Activated CD4-positive, alpha-beta T cell treated with anti-CD3 and anti-CD28 coated beads, Interleukin-2, amount 50 U/mL, for 24 hours (primary cell): Measurements from ENCODE around the gene ROR2.
"Not testable (repeated sequence)": the region's sequence is repeated elsewhere in the genome, so short reads cannot be mapped to it uniquely, and the experiment has no call there.

Source experiments
- DNase-seq, 2 donors: peaks; one replicate each; pipeline ENCODE4 v3.0.0-alpha.2; 2020; ENCODE audit warnings: low read depth in 1 of 2, low spot score in 1 of 2

Gene ROR2

DNA sequence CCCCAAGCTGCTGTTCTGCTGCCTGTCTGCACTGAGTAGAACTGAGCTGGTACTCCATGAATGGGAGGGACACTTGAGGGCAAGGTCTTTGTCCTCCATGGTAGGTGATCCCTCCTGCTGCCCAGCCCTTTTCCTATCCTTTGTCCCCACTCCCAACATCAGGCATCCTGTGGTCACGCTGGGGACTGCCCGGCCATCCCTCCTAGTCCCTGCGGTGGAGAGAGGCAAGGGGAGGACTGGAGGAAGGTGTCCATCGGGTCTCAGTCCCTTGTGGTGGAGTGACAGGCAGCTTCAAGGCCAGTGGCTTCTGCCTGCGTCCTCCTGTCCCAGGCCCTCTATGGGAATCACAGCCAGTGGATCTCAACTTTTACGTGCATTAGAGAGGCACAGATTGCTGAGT, 25.9 kb downstream of the ROR2 start:
- no peak for DNase-seq

DNA sequence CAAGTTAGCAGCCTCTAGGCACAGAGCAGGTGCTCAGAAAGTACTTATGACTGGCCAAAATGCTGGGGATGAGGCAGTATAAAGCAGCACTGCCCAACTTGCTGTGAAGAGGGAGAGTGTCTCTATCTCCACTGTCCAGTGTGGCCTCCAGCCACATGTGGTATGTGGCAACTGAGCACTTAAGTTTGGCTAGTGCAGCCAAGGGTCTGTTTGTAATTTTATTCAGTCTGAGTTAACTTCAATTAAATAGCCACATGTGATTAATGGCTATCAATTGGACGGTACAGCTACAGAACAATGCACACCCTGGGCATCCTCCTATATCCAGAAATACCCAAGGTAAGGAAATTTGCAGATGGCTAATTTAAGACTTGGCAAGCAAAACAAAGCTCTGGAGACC, 26.9 kb downstream of the ROR2 start:
- DNase-seq: no peak

GRCh38 chr9:91921371-91921770, 28.7 kb downstream of the ROR2 start:
- no peak for DNase-seq

GRCh38 chr9:91920630-91921350, 29.2 kb downstream of the ROR2 start:
- DNase-seq: no peak

- DNase-seq: no peak
Observed at GRCh38 chr9:91919621-91920020, 30.4 kb downstream of the ROR2 start.

- no peak for DNase-seq
Observed at GRCh38 chr9:91917436-91917835, 32.6 kb downstream of the ROR2 start.

DNA sequence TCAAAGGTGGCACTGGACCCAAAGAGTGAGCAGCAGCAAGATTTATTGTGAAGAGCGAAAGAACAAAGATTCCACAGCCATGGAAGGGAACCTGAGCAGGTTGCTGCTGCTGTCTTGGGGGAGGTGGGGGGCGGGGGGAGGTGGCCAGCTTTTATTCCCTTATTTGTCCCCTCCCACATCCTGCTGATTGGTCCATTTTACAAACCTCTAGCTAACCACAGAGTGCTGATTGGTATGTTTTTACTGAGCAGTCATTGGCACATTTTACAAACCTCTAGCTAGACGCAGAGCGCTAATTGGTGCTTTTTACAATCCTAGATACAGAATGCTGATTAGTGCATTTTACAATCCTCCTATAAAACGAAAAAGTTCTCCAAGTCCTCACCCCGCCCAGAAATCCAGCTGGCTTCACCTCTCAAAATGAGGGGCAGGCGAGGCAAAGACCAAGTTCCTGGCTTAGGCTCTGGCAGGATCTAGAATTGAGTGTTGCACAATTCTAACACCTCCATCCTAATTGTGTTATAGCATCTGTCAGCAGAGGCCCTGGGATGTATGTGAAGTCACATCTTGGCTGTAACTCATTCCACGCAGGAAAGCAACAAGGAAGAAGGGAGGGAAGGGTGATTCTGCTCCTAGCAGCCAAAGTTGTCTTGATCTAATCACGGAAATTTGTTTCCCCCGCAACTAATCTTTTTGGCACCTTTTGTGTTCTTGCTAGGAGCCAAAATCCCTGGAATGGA, 34.3 kb downstream of the ROR2 start:
- DNase-seq: no peak

GRCh38 chr9:91914937-91915336, 35.1 kb downstream of the ROR2 start:
- no peak for DNase-seq

DNA sequence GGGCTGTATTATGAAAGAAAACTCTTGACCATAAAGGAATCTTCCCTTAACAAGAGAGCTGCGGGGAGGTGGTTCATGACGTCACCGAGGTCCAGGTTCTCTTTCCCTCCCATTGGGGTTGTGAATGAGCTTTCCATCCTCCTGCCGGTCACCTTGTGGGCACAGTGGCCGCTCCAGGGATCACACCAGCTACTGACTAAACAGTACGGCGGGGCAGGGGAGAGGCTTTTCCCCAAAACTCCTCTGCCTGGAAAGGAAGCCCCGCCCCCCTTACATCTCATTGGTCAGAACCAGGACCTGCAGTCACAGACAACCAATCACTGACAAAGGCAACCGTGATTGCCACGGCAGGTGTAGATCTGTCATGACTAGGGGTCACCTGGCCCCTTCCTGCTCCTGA, 35.6 kb downstream of the ROR2 start:
- no peak for DNase-seq

DNA sequence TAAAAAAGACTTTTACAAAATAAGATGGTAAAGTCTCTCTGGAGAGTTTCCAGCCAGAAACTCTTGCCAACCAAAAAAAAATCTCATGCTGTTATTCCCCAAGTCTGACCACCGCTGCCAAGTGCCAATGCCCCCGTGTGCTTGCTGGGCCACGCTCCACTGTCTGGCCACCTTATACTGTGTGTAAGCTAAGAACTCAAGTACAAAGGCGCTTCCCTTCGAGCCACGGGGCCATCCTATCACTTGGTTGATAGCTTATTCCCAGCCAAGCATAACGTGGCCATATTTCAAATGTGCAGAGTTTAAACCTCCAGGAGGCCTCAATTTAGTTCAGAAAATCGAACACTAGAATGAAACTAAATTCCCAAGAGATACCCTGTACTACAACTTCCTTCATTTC, 36.0 kb downstream of the ROR2 start:
- no peak for DNase-seq

DNA sequence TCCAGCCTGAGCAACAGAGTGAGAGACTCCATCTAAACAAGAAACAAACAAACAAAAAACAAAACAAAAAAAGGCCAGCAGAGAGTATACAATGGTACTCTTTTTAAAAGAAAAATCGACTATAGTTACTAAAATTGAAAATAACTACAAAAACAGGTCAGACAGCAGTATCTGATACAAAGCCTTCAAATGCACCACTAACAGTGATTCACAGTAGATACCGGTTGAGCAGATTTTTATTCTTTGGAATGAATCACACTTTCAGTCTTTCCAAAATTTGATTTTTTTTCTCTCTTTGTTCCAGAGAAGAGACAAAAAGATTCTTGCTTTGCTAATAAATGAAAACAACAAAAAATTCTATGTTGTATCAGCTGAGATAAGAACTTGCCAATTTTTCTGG, 36.9 kb downstream of the ROR2 start:
- no peak for DNase-seq

- DNase-seq: no peak
Observed at GRCh38 chr9:91911657-91912056, 38.4 kb downstream of the ROR2 start.

GRCh38 chr9:91909256-91909655, 40.8 kb downstream of the ROR2 start:
- DNase-seq: not testable (repeated sequence)

- no peak for DNase-seq
Observed at GRCh38 chr9:91908746-91909145, 41.3 kb downstream of the ROR2 start.

DNA sequence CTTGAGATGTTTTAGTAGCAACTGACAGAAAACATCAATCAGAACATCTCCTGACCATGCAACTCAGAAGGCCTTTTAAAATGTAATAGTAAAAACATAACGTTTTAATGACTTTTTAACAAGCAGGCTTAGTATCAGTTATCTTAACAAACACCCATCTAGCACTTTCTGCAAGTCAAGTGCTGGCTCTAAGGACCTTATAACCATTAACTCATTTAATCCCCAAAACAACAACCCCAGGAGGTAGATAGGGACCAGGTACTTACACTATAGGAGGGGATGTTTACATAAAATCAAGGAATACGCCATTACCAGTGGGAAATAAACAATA, 41.8 kb downstream of the ROR2 start:
- no peak for DNase-seq

DNA sequence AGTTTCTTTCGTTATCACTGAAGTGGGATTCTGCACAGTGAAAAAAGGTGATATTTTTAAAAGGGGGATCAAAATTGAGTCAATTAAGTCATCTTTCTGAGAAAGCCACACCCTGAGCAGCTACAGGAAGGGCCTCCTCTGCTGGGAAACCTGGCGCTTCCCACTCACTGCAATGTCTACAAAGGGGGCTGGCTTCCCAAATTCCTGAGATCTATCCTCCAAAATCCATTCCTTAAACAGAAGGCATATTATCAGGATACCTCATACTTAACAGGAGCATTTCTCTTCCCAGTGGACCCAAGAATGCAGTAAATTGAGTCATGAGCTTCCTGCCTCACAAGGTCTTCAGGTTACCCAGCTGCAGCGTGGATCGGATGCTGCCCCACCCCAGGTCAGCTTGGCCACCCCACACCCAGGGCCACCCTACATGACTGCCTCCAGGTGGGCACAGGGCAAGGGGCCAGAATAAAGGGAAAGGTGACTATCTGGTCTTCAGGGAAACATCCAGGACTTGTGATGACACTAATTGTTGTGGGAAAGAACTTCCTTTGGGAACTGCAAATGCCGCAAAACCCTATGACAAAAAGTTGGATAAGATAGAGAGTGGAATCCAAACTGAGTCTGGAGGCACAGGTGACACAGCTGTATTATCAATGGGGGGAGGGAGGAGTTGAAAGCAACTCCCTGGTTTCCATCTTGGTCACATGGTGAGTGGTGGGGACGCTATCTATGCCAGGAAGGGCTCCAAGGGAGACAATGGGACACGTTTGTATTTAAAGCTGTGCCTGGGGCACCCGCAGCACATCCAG, 42.3 kb downstream of the ROR2 start:
- DNase-seq: no peak

DNA sequence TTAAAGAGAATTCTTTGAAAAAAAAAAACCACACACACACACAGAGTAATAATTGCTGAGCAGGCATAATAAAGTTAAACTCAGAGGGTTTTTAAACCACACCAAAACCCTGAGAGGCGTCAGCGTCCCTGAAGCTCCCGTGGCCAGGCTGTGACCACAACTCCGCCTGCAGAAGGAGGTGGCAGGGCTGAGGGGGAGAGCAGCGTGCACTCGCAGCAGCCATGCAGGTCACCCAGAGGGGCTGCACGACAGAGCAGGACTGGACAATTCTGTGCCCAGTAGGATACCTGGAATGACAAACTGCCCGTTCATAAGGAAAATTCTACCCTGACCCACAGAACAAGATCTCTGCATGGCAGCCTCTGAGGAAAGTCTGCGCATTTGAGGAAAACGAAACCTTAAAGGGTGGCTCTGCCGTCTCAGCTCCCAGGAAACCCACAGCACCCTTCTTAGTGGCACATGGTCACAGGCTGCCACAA, 44.0 kb downstream of the ROR2 start:
- no peak for DNase-seq

DNA sequence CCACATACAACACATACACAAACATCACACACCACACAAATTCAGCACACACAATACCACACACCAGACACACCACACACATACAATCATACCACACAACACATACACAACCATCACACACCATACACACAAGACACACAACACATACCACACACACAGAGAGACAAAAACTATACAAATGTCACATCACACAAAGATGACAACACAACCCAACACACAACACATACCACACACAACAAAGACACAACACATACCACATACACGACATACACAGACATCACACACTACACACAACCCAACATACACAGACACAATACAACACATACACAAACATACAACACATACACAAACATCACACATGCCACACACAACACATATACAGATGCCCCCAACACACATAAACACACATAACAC, 44.8 kb downstream of the ROR2 start:
- DNase-seq: no peak

DNA sequence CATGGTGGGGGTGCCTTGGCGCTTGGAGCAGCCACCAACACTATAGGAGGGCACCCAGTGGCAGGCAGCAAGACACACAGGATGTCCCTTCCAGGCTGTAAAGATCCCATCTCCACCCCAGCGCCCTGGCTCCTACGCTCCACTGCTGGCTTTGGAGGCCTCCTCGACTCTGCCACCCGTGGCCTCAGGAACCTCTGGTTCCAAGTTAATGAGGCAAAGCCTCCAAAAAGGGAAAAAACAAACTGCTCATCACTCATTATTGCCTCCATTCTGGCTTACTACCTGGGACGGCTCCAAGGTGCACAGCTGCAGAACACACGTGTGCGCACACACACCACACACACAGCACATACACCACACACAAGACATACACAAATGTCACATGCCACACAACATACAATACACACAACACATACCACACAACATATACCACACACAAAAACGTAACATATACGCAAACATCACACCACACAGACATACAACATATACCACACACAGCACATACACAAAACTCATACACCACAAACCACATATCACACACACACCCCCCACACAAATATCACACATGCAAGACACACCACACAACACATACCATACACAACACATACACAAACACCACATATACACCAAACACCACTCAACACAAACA, 45.3 kb downstream of the ROR2 start:
- no peak for DNase-seq

GRCh38 chr9:91903126-91903911, 46.7 kb downstream of the ROR2 start:
- no peak for DNase-seq
